Astrocyte (in vitro differentiated cells and primary cell): ENCODE results near the gene PAIP2. TPM values are rescaled to one million over a fixed set of nuclear protein-coding genes. Genes with fewer than 3 reads are reported as not detected.

Source experiments
- DNase-seq: peaks from one replicate; pipeline ENCODE4 v3.0.0-alpha.2; 2010; ENCODE audit warnings: low read depth
- FAIRE-seq: peaks from 2 replicates; lab custom pipeline; 2011; peaks lifted over from hg19 to GRCh38; lab: Jason Lieb, UNC
- H2AFZ ChIP-seq: 2 replicates; pipeline ENCODE4 v1.6.0; 2012; ENCODE audit warnings: low read depth, low read length, inconsistent platforms
- H3K27ac ChIP-seq: 2 replicates; pipeline ENCODE4 v1.5.1; 2011; ENCODE audit warnings: low read depth, low read length, inconsistent platforms
- H3K27me3 ChIP-seq: 2 replicates; pipeline ENCODE4 v1.6.0; 2011; ENCODE audit warnings: low read length, inconsistent platforms; ENCODE audit not compliant: insufficient read depth
- H3K36me3 ChIP-seq: 2 replicates; pipeline ENCODE4 v1.5.1; 2011; ENCODE audit warnings: low read length, inconsistent platforms; ENCODE audit not compliant: insufficient read depth
- H3K4me1 ChIP-seq: 2 replicates; pipeline ENCODE4 v1.5.1; 2011; ENCODE audit warnings: low read length, inconsistent platforms; ENCODE audit not compliant: insufficient read depth
- H3K4me2 ChIP-seq: 2 replicates; pipeline ENCODE4 v1.6.0; 2012; ENCODE audit warnings: low read length, inconsistent platforms
- H3K4me3 ChIP-seq: 2 replicates; pipeline ENCODE4 v1.5.1; 2011; ENCODE audit warnings: low read depth, mild to moderate bottlenecking, low read length, inconsistent platforms; ENCODE audit not compliant: insufficient read depth
- H3K79me2 ChIP-seq: 2 replicates; pipeline ENCODE4 v1.6.0; 2012; ENCODE audit warnings: mild to moderate bottlenecking, low read length, inconsistent platforms; ENCODE audit not compliant: insufficient read depth
- H3K9ac ChIP-seq: 2 replicates; pipeline ENCODE4 v1.6.0; 2012; ENCODE audit warnings: mild to moderate bottlenecking, low read length, inconsistent platforms
- H3K9me3 ChIP-seq: 2 replicates; pipeline ENCODE4 v1.5.1; 2012; ENCODE audit warnings: low read depth, mild to moderate bottlenecking, low read length, inconsistent platforms; ENCODE audit not compliant: insufficient read depth
- H4K20me1 ChIP-seq: 2 replicates; pipeline ENCODE4 v1.6.0; 2012; ENCODE audit warnings: low read length, inconsistent platforms; ENCODE audit not compliant: insufficient read depth
- H3K27ac Mint-ChIP-seq: one replicate; pipeline ENCODE4 v1.8.0; 2021; ENCODE audit warnings: mild to moderate bottlenecking, mixed read lengths; ENCODE audit not compliant: unreplicated experiment
- H3K27me3 Mint-ChIP-seq: one replicate; pipeline ENCODE4 v1.8.0; 2021; ENCODE audit warnings: low read depth, mixed read lengths; ENCODE audit not compliant: unreplicated experiment
- H3K36me3 Mint-ChIP-seq: one replicate; pipeline ENCODE4 v1.8.0; 2021; ENCODE audit warnings: low read depth, mixed read lengths; ENCODE audit not compliant: unreplicated experiment
- H3K4me1 Mint-ChIP-seq: one replicate; pipeline ENCODE4 v1.8.0; 2021; ENCODE audit warnings: low read depth, mixed read lengths; ENCODE audit not compliant: unreplicated experiment
- H3K4me3 Mint-ChIP-seq: one replicate; pipeline ENCODE4 v1.8.0; 2021; ENCODE audit warnings: mild to moderate bottlenecking, moderate library complexity, mixed read lengths; ENCODE audit not compliant: unreplicated experiment
- H3K9me3 Mint-ChIP-seq: one replicate; pipeline ENCODE4 v1.8.0; 2021; ENCODE audit warnings: mild to moderate bottlenecking, mixed read lengths; ENCODE audit not compliant: unreplicated experiment
- CTCF ChIP-seq: IDR thresholded peaks from 2 replicates; pipeline ENCODE4 v1.5.1; 2011; ENCODE audit warnings: low read depth, mild to moderate bottlenecking, inconsistent platforms, low read length, moderate library complexity; ENCODE audit not compliant: insufficient read depth
- EZH2 ChIP-seq: IDR thresholded peaks from 2 replicates; pipeline ENCODE4 v1.6.1; 2012; ENCODE audit warnings: mild to moderate bottlenecking, low read length, inconsistent platforms; ENCODE audit not compliant: insufficient read depth
- total RNA-seq: library from RNA; stranded (reverse); gene quantifications from 2 replicates; pipeline ENCODE4 v1.2.1, GENCODE V29; 2021

PAIP2 gene
- total RNA-seq, 1 donor from 2014 or later: 75.3 TPM

GRCh38 chr5:139295346-139296057, 46.2 kb upstream of the PAIP2 start:
- peak overlapping the region; percentile 84 for H3K4me2 ChIP-seq
- H3K79me2 ChIP-seq: peaks cover 74% of the 10 kb centered on the region
- H4K20me1 ChIP-seq: peaks cover 65% of the 10 kb centered on the region
- H3K4me1 Mint-ChIP-seq: peaks cover 32% of the 10 kb centered on the region
- H3K9me3 ChIP-seq: no peaks in the 10 kb centered on the region
- no peak overlapping the region for H2AFZ ChIP-seq
- H3K4me1 ChIP-seq: peaks cover 11% of the 10 kb centered on the region
- peak overlapping the region; percentile 99 for H3K4me3 Mint-ChIP-seq
- no peaks in the 10 kb centered on the region for H3K36me3 ChIP-seq
- DNase-seq (no peak), FAIRE-seq (no peak)
- H3K36me3 Mint-ChIP-seq: peaks cover 3% of the 10 kb centered on the region
- H3K9ac ChIP-seq: peak overlapping the region; percentile 100
- peak overlapping the region; percentile 98 for H3K27ac Mint-ChIP-seq
- no peaks in the 10 kb centered on the region for H3K9me3 Mint-ChIP-seq
- H3K27ac ChIP-seq: peak overlapping the region; percentile 97
- peak overlapping the region; percentile 96 for H3K4me3 ChIP-seq
- TF ChIP-seq EZH2 (no peak), CTCF (no peak)
- no peaks in the 10 kb centered on the region for H3K27me3 Mint-ChIP-seq
- H3K27me3 ChIP-seq: no peaks in the 10 kb centered on the region

GRCh38 chr5:139296198-139296597, 45.5 kb upstream of the PAIP2 start:
- peaks cover 72% of the 10 kb centered on the region for H4K20me1 ChIP-seq
- H3K4me1 ChIP-seq: peaks cover 11% of the 10 kb centered on the region
- H3K36me3 ChIP-seq: no peaks in the 10 kb centered on the region
- H3K9me3 ChIP-seq: no peaks in the 10 kb centered on the region
- no peak overlapping the region for H3K9ac ChIP-seq
- Mint-ChIP-seq H3K4me3 (peak overlapping the region; percentile 99), H3K27me3 (no peaks in the 10 kb centered on the region), H3K36me3 (peaks cover under 1% of the 10 kb centered on the region), H3K4me1 (peaks cover 32% of the 10 kb centered on the region), H3K9me3 (no peaks in the 10 kb centered on the region), H3K27ac (no peak overlapping the region)
- H3K4me3 ChIP-seq: peak overlapping the region; percentile 96
- H3K27ac ChIP-seq: no peak overlapping the region
- H3K4me2 ChIP-seq: peak overlapping the region; percentile 84
- FAIRE-seq: no peak
- no peak for TF ChIP-seq EZH2
- TF ChIP-seq CTCF: no peak
- H2AFZ ChIP-seq: no peak overlapping the region
- H3K27me3 ChIP-seq: no peaks in the 10 kb centered on the region
- peaks cover 81% of the 10 kb centered on the region for H3K79me2 ChIP-seq
- DNase-seq: no peak

- Histone ChIP-seq H3K36me3 (no peaks in the 10 kb centered on the region), H3K79me2 (peaks cover 88% of the 10 kb centered on the region), H3K4me3 (no peak overlapping the region), H3K9ac (no peak overlapping the region), H4K20me1 (peaks cover 79% of the 10 kb centered on the region), H2AFZ (no peak overlapping the region), H3K27ac (no peak overlapping the region), H3K27me3 (no peaks in the 10 kb centered on the region), H3K4me2 (peak overlapping the region; percentile 24), H3K4me1 (peaks cover 11% of the 10 kb centered on the region), H3K9me3 (no peaks in the 10 kb centered on the region)
- Mint-ChIP-seq H3K4me3 (peak overlapping the region; percentile 76), H3K27ac (peak overlapping the region; percentile 72), H3K27me3 (no peaks in the 10 kb centered on the region), H3K4me1 (peaks cover 37% of the 10 kb centered on the region), H3K9me3 (no peaks in the 10 kb centered on the region), H3K36me3 (no peaks in the 10 kb centered on the region)
- DNase-seq (no peak), FAIRE-seq (no peak)
- TF ChIP-seq EZH2: no peak
- TF ChIP-seq CTCF: no peak
Measured at GRCh38 chr5:139296862-139297326, 44.8 kb upstream of the PAIP2 start.
